Kidney epithelial cell (primary cell): Measurements from ENCODE around the gene MACROD2. TPM values are rescaled to one million over a fixed set of nuclear protein-coding genes. Genes with fewer than 3 reads are reported as not detected.

Experiments
- DNase-seq: peaks from one replicate; pipeline ENCODE4 v3.0.0-alpha.2; 2010; ENCODE audit warnings: low read depth
- H3K27me3 ChIP-seq: 2 replicates; pipeline ENCODE4 v1.6.0; 2011; ENCODE audit warnings: low read length; ENCODE audit not compliant: control insufficient read depth, insufficient read depth
- H3K36me3 ChIP-seq: 2 replicates; pipeline ENCODE4 v1.5.1; 2011; ENCODE audit warnings: low read length; ENCODE audit not compliant: control insufficient read depth, insufficient read depth
- H3K4me3 ChIP-seq: 2 replicates; pipeline ENCODE4 v1.5.1; 2011; ENCODE audit warnings: low read depth, mild to moderate bottlenecking, control low read depth, low read length
- CTCF ChIP-seq: IDR thresholded peaks from 2 replicates; pipeline ENCODE4 v1.5.1; 2011; ENCODE audit warnings: mild to moderate bottlenecking, moderate library complexity, low read length, control low read depth, inconsistent platforms; ENCODE audit not compliant: insufficient read depth, poor library complexity, severe bottlenecking
- total RNA-seq: library from RNA; depleted of rRNA; stranded (reverse); fragments of >200 nt; gene quantifications from 2 replicates; pipeline ENCODE4 v1.2.3, GENCODE V29; 2015

The MACROD2 gene
- total RNA-seq, 1 donor from 2014 or later: 0.79 TPM

GRCh38 chr20:15603506-15603905 lies 1608.2 kb downstream of the MACROD2 start:
- DNase-seq: no peak
- Histone ChIP-seq H3K36me3 (no peaks in the 10 kb centered on the region), H3K4me3 (no peak overlapping the region), H3K27me3 (no peaks in the 10 kb centered on the region)
- no peak for TF ChIP-seq CTCF

GRCh38 chr20:15603978-15604805 lies 1608.9 kb downstream of the MACROD2 start:
- Histone ChIP-seq H3K4me3 (no peak overlapping the region), H3K27me3 (no peaks in the 10 kb centered on the region), H3K36me3 (no peaks in the 10 kb centered on the region)
- no peak for DNase-seq
- TF ChIP-seq CTCF: no peak

- H3K36me3 ChIP-seq: no peaks in the 10 kb centered on the region
- DNase-seq: no peak
- H3K27me3 ChIP-seq: no peaks in the 10 kb centered on the region
- H3K4me3 ChIP-seq: no peak overlapping the region
- no peak for TF ChIP-seq CTCF
Measured at GRCh38 chr20:15609921-15610320, 1614.6 kb downstream of the MACROD2 start.

- Histone ChIP-seq H3K4me3 (no peak overlapping the region), H3K36me3 (no peaks in the 10 kb centered on the region), H3K27me3 (no peaks in the 10 kb centered on the region)
- no peak for TF ChIP-seq CTCF
- DNase-seq: no peak
Measured at GRCh38 chr20:15610787-15611186, 1615.5 kb downstream of the MACROD2 start.

GRCh38 chr20:15611541-15611940 lies 1616.2 kb downstream of the MACROD2 start:
- Histone ChIP-seq H3K27me3 (no peaks in the 10 kb centered on the region), H3K4me3 (no peak overlapping the region), H3K36me3 (no peaks in the 10 kb centered on the region)
- no peak for TF ChIP-seq CTCF
- DNase-seq: no peak

- Histone ChIP-seq H3K27me3 (no peaks in the 10 kb centered on the region), H3K36me3 (no peaks in the 10 kb centered on the region), H3K4me3 (no peak overlapping the region)
- DNase-seq: no peak
- TF ChIP-seq CTCF: no peak
Measured at GRCh38 chr20:15612198-15612597, 1616.9 kb downstream of the MACROD2 start.
